GM12878 (cell line): Measurements from ENCODE around the gene TULP4.

Experiments
- CHD2 ChIP-seq: IDR thresholded peaks from 2 replicates; pipeline ENCODE4 v1.6.1; 2011; ENCODE audit warnings: low read depth, low read length, improper control_type of control experiment, borderline replicate concordance
- CTCF ChIP-seq, 3 experiments: IDR thresholded peaks in 2 of 3; conservative IDR thresholded peaks in 1 of 3; 2 replicates each; pipeline ENCODE4 v1.5.1; 2011; ENCODE audit warnings: low read depth in 3 of 3, low read length in 3 of 3, mild to moderate bottlenecking in 3 of 3, control low read depth in 2 of 3, moderate library complexity in 2 of 3, inconsistent platforms in 1 of 3, mixed read lengths in 1 of 3; ENCODE audit not compliant: control insufficient read depth in 2 of 3, insufficient read depth in 1 of 3; ENCODE audit errors: extremely low read depth in 1 of 3
- EP300 ChIP-seq, 2 experiments: fragments of 150-350 bp in 1 of 2; IDR thresholded peaks; 2 replicates each; pipeline ENCODE4 v1.6.1; 2011 to 2012; ENCODE audit warnings: low read depth in 2 of 2, low read length in 2 of 2, borderline replicate concordance in 1 of 2, improper control_type of control experiment in 1 of 2, inconsistent platforms in 1 of 2; ENCODE audit not compliant: control insufficient read depth in 1 of 2
- EZH2 ChIP-seq: IDR thresholded peaks from 2 replicates; pipeline ENCODE4 v1.6.1; 2012; ENCODE audit warnings: low read depth, mild to moderate bottlenecking, control low read depth, inconsistent platforms, low read length, borderline replicate concordance; ENCODE audit not compliant: control insufficient read depth
- JUND ChIP-seq: IDR thresholded peaks from 2 replicates; pipeline ENCODE4 v1.6.1; 2012; ENCODE audit warnings: low read depth, mild to moderate bottlenecking, low read length, improper control_type of control experiment, moderate library complexity
- POLR2A ChIP-seq: IDR thresholded peaks from 2 replicates; pipeline ENCODE4 v1.6.1; 2011; ENCODE audit warnings: low read depth, mild to moderate bottlenecking, low read length
- SREBF1 ChIP-seq: IDR thresholded peaks from 2 replicates; pipeline ENCODE4 v1.6.1; 2012; ENCODE audit warnings: mild to moderate bottlenecking, low read length
- SUZ12 ChIP-seq: fragments of 200-600 bp; sonication (generic); IDR thresholded peaks from one replicate; pipeline ENCODE4 v1.6.1; 2018; ENCODE audit warnings: antibody characterized with exemption, mild to moderate bottlenecking; ENCODE audit not compliant: unreplicated experiment
- TAF1 ChIP-seq: IDR thresholded peaks from 2 replicates; pipeline ENCODE4 v1.6.1; 2011; ENCODE audit warnings: mild to moderate bottlenecking, low read depth, low read length, borderline replicate concordance
- TCF7 ChIP-seq: IDR thresholded peaks from 2 replicates; pipeline ENCODE4 v1.6.1; 2014; ENCODE audit warnings: antibody characterized with exemption, borderline replicate concordance
- ZBTB11 ChIP-seq: fragments of 450-650 bp; formaldehyde crosslinking; IDR thresholded peaks from 2 replicates; pipeline ENCODE4 v1.5.0; 2022; ENCODE audit warnings: mild to moderate bottlenecking, missing genetic modification characterization
- ZNF274 ChIP-seq: IDR thresholded peaks from one replicate; pipeline ENCODE4 v1.8.0; 2011; ENCODE audit not compliant: insufficient read length, insufficient read depth
- ZNF687 ChIP-seq: fragments of 450-650 bp; IDR thresholded peaks from 2 replicates; pipeline ENCODE4 v1.6.1; 2017; ENCODE audit warnings: mild to moderate bottlenecking, moderate library complexity

GRCh38 chr6:158539881-158540280 is 227.6 kb downstream of the TULP4 start:
- TF ChIP-seq CHD2 (no peak), SREBF1 (no peak), EZH2 (no peak), TAF1 (no peak), TCF7 (no peak), JUND (no peak), EP300 (IDR thresholded peaks at IDR 0.05; ENCODE audit: borderline replicate concordance in 1 of 2, control insufficient read depth in 1 of 2, low read depth in 2 of 2, low read length in 2 of 2) (no peak), CTCF (IDR thresholded peaks at IDR 0.05 in 2 of 3, conservative IDR thresholded peaks at IDR 0.05 in 1 of 3; ENCODE audit: control insufficient read depth in 2 of 3, extremely low read depth in 1 of 3, insufficient read depth in 1 of 3, low read depth in 3 of 3, low read length in 3 of 3) (no peak), POLR2A (no peak), SUZ12 (no peak), ZNF687 (no peak), ZBTB11 (CRISPR knock-in tag) (no peak), ZNF274 (no peak)
